ENCODE results near the gene ALDH3A2. TPM values are rescaled to one million over a fixed set of nuclear protein-coding genes. Genes with fewer than 3 reads are reported as not detected.

Gene ALDH3A2
- total and polyA plus RNA-seq, 2 of the 8 experiments (the other 6 are each of a cell fraction or from before 2014, with no cell fraction given): 20.6 to 72.9 TPM

GRCh38 chr17:19626079-19626478, 22.5 kb upstream of the ALDH3A2 start:
- H3K27me3 ChIP-seq (replicated peaks in 1 of 4; ENCODE audit: control insufficient read depth in 3 of 4, extremely low read depth in 1 of 4, insufficient read depth in 3 of 4, low read length in 3 of 4): no peaks in the 10 kb centered on the region; a peak in 1 of 7 replicates
- no peaks in the 10 kb centered on the region for H4K20me1 ChIP-seq (replicated peaks in 1 of 2; ENCODE audit: control insufficient read depth in 1 of 2, insufficient read depth in 2 of 2, low read length in 2 of 2)
- no peaks in the 10 kb centered on the region for H3K79me1 ChIP-seq (ENCODE audit: low read depth, low read length)
- CTCF ChIA-PET (ENCODE audit: partially characterized antibody): no interaction called here
- POLR2A ChIA-PET (ENCODE audit: partially characterized antibody): no interaction called here
- H3K4me1 ChIP-seq (replicated peaks in 1 of 4; ENCODE audit: control insufficient read depth in 3 of 4, insufficient read depth in 4 of 4, low read length in 3 of 4): no peaks in the 10 kb centered on the region
- H4K5ac ChIP-seq (ENCODE audit: insufficient read length, low read depth, low read length): no peak overlapping the region
- H2BK12ac ChIP-seq (ENCODE audit: low read depth, low read length): no peak overlapping the region
- no peak overlapping the region for H2AFZ ChIP-seq (ENCODE audit: low read length)
- peaks cover 2 to 6% of the 10 kb centered on the region in 2 experiments; a peak in 3 of 4 replicates for H3K9me3 ChIP-seq (ENCODE audit: insufficient read depth in 2 of 2, low read depth in 1 of 2, low read length in 1 of 2)
- no peak overlapping the region for H3K4ac ChIP-seq (replicated peaks; ENCODE audit: insufficient read length, low read depth, low read length)
- no peak overlapping the region for H2BK120ac ChIP-seq (replicated peaks; ENCODE audit: low read depth, low read length)
- no peak overlapping the region for H3K4me2 ChIP-seq (ENCODE audit: insufficient read depth in 1 of 2, low read depth in 2 of 2, low read length in 2 of 2)
- no peaks in the 10 kb centered on the region for H3K79me2 ChIP-seq (ENCODE audit: control insufficient read depth in 1 of 2, insufficient read depth in 2 of 2, low read length in 2 of 2)
- no peak overlapping the region for H3K56ac ChIP-seq (replicated peaks; ENCODE audit: insufficient read length, low read depth, low read length)
- no peak for TF ChIP-seq MAX (IDR thresholded peaks at IDR 0.05)
- no peaks in the 10 kb centered on the region for H3K36me3 ChIP-seq (ENCODE audit: control insufficient read depth in 2 of 4, insufficient read depth in 4 of 4, low read length in 3 of 4)
- no peak overlapping the region for H3K18ac ChIP-seq (ENCODE audit: extremely low read depth, low read length)
- no peak overlapping the region for H4K8ac ChIP-seq (ENCODE audit: extremely low read depth, insufficient read depth, low read length)
- WGBS, 2 experiments (ENCODE audit: extremely low coverage in 1 of 2, insufficient coverage in 1 of 2, insufficient read length in 1 of 2, insufficient replicate concordance in 2 of 2, low coverage in 1 of 2, low lambda C conversion rate in 2 of 2, missing lambda C conversion rate in 1 of 2): 92% methylated on average over 4 of the region's 4 CpGs; no CpG with 5 or more reads in 1 of the 2 experiments
- no peak overlapping the region for H3K4me3 ChIP-seq (ENCODE audit: extremely low read depth in 1 of 4, insufficient read depth in 2 of 4, low read depth in 3 of 4, low read length in 4 of 4)
- H2BK5ac ChIP-seq (ENCODE audit: low read depth, low read length): no peak overlapping the region
- H3K23ac ChIP-seq (ENCODE audit: insufficient read length): no peak overlapping the region
- DNase-seq (ENCODE audit: low read depth in 1 of 2, low spot score in 2 of 2) (no peak), FAIRE-seq (no peak)
- no peak overlapping the region for H2AK5ac ChIP-seq (ENCODE audit: low read depth, low read length)
- no peaks in the 10 kb centered on the region for H3K23me2 ChIP-seq (ENCODE audit: low read depth, low read length)
- no peak overlapping the region for H3K9ac ChIP-seq (replicated peaks in 1 of 4; ENCODE audit: extremely low read depth in 1 of 4, low read depth in 3 of 4, low read length in 3 of 4)
- no peak overlapping the region for H3K14ac ChIP-seq (ENCODE audit: insufficient read length)
- no peak overlapping the region for H2BK20ac ChIP-seq (ENCODE audit: low read length)
- no peak overlapping the region for H4K91ac ChIP-seq (replicated peaks; ENCODE audit: insufficient read length, low read length)
- no peak overlapping the region for H2BK15ac ChIP-seq (ENCODE audit: low read length)
- H3K27ac ChIP-seq (ENCODE audit: low read depth, low read length): no peak overlapping the region

Measured in H1 (cell line).